T-cell (primary cell): Measurements from ENCODE around the gene SFMBT2. TPM values are rescaled to one million over a fixed set of nuclear protein-coding genes. Genes with fewer than 3 reads are reported as not detected.
"Not testable (repeated sequence)": the region's sequence is repeated elsewhere in the genome, so short reads cannot be mapped to it uniquely, and the experiment has no call there.

Experiments
- ATAC-seq, 4 experiments: fragments of 200-7000 bp in 3 of 4; fragments of 150-1000 bp in 1 of 4; cut with Tn5 transposase; replicated peaks in 1 of 4; 1 replicate in 3 of 4; 2 replicates in 1 of 4; pipeline ENCODE4 v1.10.0; 2021; ENCODE audit warnings: moderate library complexity in 3 of 4, mild to moderate bottlenecking in 2 of 4, moderate number of reproducible peaks in 1 of 4
- CTCF ChIA-PET, 2 donors: fragments of 300-600 bp; sonication (Branson Sonifier 250); formaldehyde crosslinking; loops; one replicate each; lab custom pipeline; 2022; ENCODE audit warnings: antibody characterized with exemption in 2 of 2; lab: Charles Lee
- POLR2A ChIA-PET, 2 donors: fragments of 300-600 bp; sonication (Branson Sonifier 250); formaldehyde crosslinking; loops; one replicate each; lab custom pipeline; 2022; ENCODE audit warnings: antibody characterized with exemption in 2 of 2; lab: Charles Lee
- DNase-seq, 35 experiments: peaks; one replicate each; pipeline versions ENCODE4 v3.0.0 to v3.0.0-alpha.2; 2013 to 2023
- H3K27ac ChIP-seq: one replicate; pipeline ENCODE4 v1.5.1; 2013; ENCODE audit warnings: low read length
- H3K27me3 ChIP-seq, 2 experiments: replicated peaks in 1 of 2; 1 replicate in 1 of 2; 2 replicates in 1 of 2; pipeline versions ENCODE4 v1.6.1 to v1.7.0; 2013; ENCODE audit warnings: low read length in 1 of 2, mixed read lengths in 1 of 2; ENCODE audit not compliant: control insufficient read depth in 2 of 2, insufficient read depth in 2 of 2; ENCODE audit errors: extremely low read depth in 1 of 2
- H3K36me3 ChIP-seq, 2 donors: 1 replicate in 1 of 2; 2 replicates in 1 of 2; pipeline versions ENCODE4 v1.6.1 to v1.7.0; 2013; ENCODE audit warnings: low read length in 1 of 2; ENCODE audit not compliant: control insufficient read depth in 2 of 2, insufficient read depth in 1 of 2; ENCODE audit errors: extremely low read depth in 1 of 2
- H3K4me1 ChIP-seq, 2 experiments: 1 replicate in 1 of 2; 2 replicates in 1 of 2; pipeline versions ENCODE4 v1.6.1 to v1.7.0; 2013; ENCODE audit warnings: low read length in 2 of 2, mixed read lengths in 1 of 2; ENCODE audit not compliant: insufficient read depth in 2 of 2, control insufficient read depth in 1 of 2; ENCODE audit errors: extremely low read depth in 1 of 2
- H3K4me3 ChIP-seq, 2 donors: 1 replicate in 1 of 2; 2 replicates in 1 of 2; pipeline versions ENCODE4 v1.5.1 to v1.7.0; 2013; ENCODE audit warnings: mild to moderate bottlenecking in 2 of 2, low read length in 1 of 2, moderate library complexity in 1 of 2; ENCODE audit not compliant: control insufficient read depth in 1 of 2; ENCODE audit errors: extremely low read depth in 1 of 2
- H3K9me3 ChIP-seq: 2 replicates; pipeline ENCODE4 v1.7.0; 2013
- H3K27ac Mint-ChIP-seq, 2 donors: one replicate each; pipeline ENCODE4 v1.8.0; 2020 to 2021; ENCODE audit warnings: mild to moderate bottlenecking in 2 of 2, mixed read lengths in 2 of 2
- H3K27me3 Mint-ChIP-seq, 2 donors: one replicate each; pipeline ENCODE4 v1.8.0; 2021 to 2022; ENCODE audit warnings: mixed read lengths in 2 of 2
- H3K36me3 Mint-ChIP-seq: one replicate; pipeline ENCODE4 v1.8.0; 2021; ENCODE audit warnings: mixed read lengths
- H3K4me1 Mint-ChIP-seq, 3 donors: one replicate each; pipeline ENCODE4 v1.8.0; 2020 to 2022; ENCODE audit warnings: mixed read lengths in 3 of 3, mild to moderate bottlenecking in 1 of 3
- H3K4me3 Mint-ChIP-seq, 3 donors: one replicate each; pipeline ENCODE4 v1.8.0; 2020 to 2022; ENCODE audit warnings: mild to moderate bottlenecking in 3 of 3, mixed read lengths in 3 of 3, moderate library complexity in 3 of 3
- H3K9me3 Mint-ChIP-seq, 3 donors: one replicate each; pipeline ENCODE4 v1.8.0; 2020 to 2022; ENCODE audit warnings: mixed read lengths in 3 of 3
- WGBS: methylation state at CpG from one replicate; pipeline ENCODE4 v1.1.5; 2013; ENCODE audit warnings: missing lambda C conversion rate; ENCODE audit not compliant: insufficient coverage; 5-methylcytosine and 5-hydroxymethylcytosine counted together
- total RNA-seq, 35 experiments: library from RNA in 6 of 35; stranded (reverse) in 6 of 35; fragments of 120-200 nt in 1 of 35; gene quantifications; one replicate each; pipeline versions ENCODE4 v1.2.1 to v1.2.4 and lab custom pipeline; 2013 to 2026

Gene SFMBT2
- total RNA-seq, 5 donors from 2014 or later (not counting 1 experiment from before 2014, with no cell fraction given): 32.7 to 38.3 (median 36.8) TPM

GRCh38 chr10:7218968-7219367, 191.9 kb downstream of the SFMBT2 start:
- no peak overlapping the region for H3K4me3 Mint-ChIP-seq

GRCh38 chr10:7212696-7213095, 198.1 kb downstream of the SFMBT2 start:
- DNase-seq, H3K27ac ChIP-seq, H3K27ac Mint-ChIP-seq, H3K4me1 ChIP-seq, H3K4me3 Mint-ChIP-seq, ATAC-seq, H3K4me1 Mint-ChIP-seq, H3K27me3 Mint-ChIP-seq, H3K9me3 ChIP-seq, CTCF ChIA-PET, H3K9me3 Mint-ChIP-seq, H3K4me3 ChIP-seq, H3K27me3 ChIP-seq: not testable (repeated sequence)
- 80% methylated on average over 1 of the region's 3 CpGs for WGBS
- peaks cover 22 to 44% of the 10 kb centered on the region in 2 donors for H3K36me3 ChIP-seq
- peaks cover 67% of the 10 kb centered on the region for H3K36me3 Mint-ChIP-seq
- POLR2A ChIA-PET: interaction anchor here in 1 of 2 donors (0.6 kb wide), 1 partner anchor 19 kb away, joined by 4 read pairs; no protein-coding TSS in a partner anchor

More at GRCh38 chr10:7218968-7219367, 191.9 kb downstream of the SFMBT2 start:
- peaks cover 0 to 9% (median 3%) of the 10 kb centered on the region in 3 donors for H3K9me3 Mint-ChIP-seq
- H3K4me1 ChIP-seq: no peaks in the 10 kb centered on the region
- no peak overlapping the region for H3K27ac ChIP-seq
- peaks cover 0 to 5% (median 0%) of the 10 kb centered on the region in 3 donors for H3K4me1 Mint-ChIP-seq
- ATAC-seq (no peak), DNase-seq (no peak)
- ChIA-PET POLR2A (no interaction called here), CTCF (no interaction called here)
- H3K27me3 ChIP-seq: no peaks in the 10 kb centered on the region
- peaks cover 71% of the 10 kb centered on the region for H3K36me3 Mint-ChIP-seq
- H3K27ac Mint-ChIP-seq: no peak overlapping the region
- no peaks in the 10 kb centered on the region for H3K27me3 Mint-ChIP-seq
- peaks cover 8 to 34% of the 10 kb centered on the region in 2 donors for H3K36me3 ChIP-seq
- H3K9me3 ChIP-seq: peaks cover 7% of the 10 kb centered on the region
- WGBS: 100% methylated on average over 1 of the region's 3 CpGs
- H3K4me3 ChIP-seq: no peak overlapping the region

GRCh38 chr10:7211857-7212577, 198.8 kb downstream of the SFMBT2 start:
- no peak overlapping the region for H3K4me3 ChIP-seq
- no peaks in the 10 kb centered on the region for H3K9me3 ChIP-seq
- ATAC-seq (no peak), DNase-seq (no peak)
- H3K27me3 ChIP-seq: no peaks in the 10 kb centered on the region
- Mint-ChIP-seq H3K27me3 (no peaks in the 10 kb centered on the region), H3K36me3 (peaks cover 67% of the 10 kb centered on the region), H3K4me3 (no peak overlapping the region), H3K27ac (no peak overlapping the region), H3K9me3 (no peaks in the 10 kb centered on the region), H3K4me1 (peaks cover 0 to 5% (median 2%) of the 10 kb centered on the region in 3 donors)
- no peak overlapping the region for H3K27ac ChIP-seq
- no peaks in the 10 kb centered on the region for H3K4me1 ChIP-seq
- CTCF ChIA-PET: no interaction called here
- 87% methylated on average over 7 of the region's 9 CpGs for whole genome bisulfite sequencing
- peaks cover 22 to 40% of the 10 kb centered on the region in 2 donors for H3K36me3 ChIP-seq
- POLR2A ChIA-PET: interaction anchor here in 1 of 2 donors (0.6 kb wide), 1 partner anchor 19 kb away, joined by 4 read pairs; no protein-coding TSS in a partner anchor

GRCh38 chr10:7210516-7210915, 200.3 kb downstream of the SFMBT2 start:
- WGBS: 85% methylated on average over 5 of the region's 10 CpGs
- peaks cover 0 to 2% (median 0%) of the 10 kb centered on the region in 3 donors for H3K4me1 Mint-ChIP-seq
- ChIA-PET CTCF (no interaction called here), POLR2A (no interaction called here)
- DNase-seq: no peak
- Histone ChIP-seq H3K4me1 (no peaks in the 10 kb centered on the region), H3K27me3 (no peaks in the 10 kb centered on the region), H3K4me3 (no peak overlapping the region), H3K9me3 (no peaks in the 10 kb centered on the region), H3K27ac (no peak overlapping the region), H3K36me3 (peaks cover 19 to 38% of the 10 kb centered on the region in 2 donors)
- H3K27ac Mint-ChIP-seq: peak overlapping the region in 1 of 2 donors; percentile 16
- H3K27me3 Mint-ChIP-seq: no peaks in the 10 kb centered on the region
- peaks cover 63% of the 10 kb centered on the region for H3K36me3 Mint-ChIP-seq
- H3K4me3 Mint-ChIP-seq: no peak overlapping the region
- ATAC-seq: no peak
- no peaks in the 10 kb centered on the region for H3K9me3 Mint-ChIP-seq

GRCh38 chr10:7209458-7209857, 201.4 kb downstream of the SFMBT2 start:
- POLR2A ChIA-PET: no interaction called here
- WGBS: no CpG with 5 or more reads among the region's 2 CpGs

GRCh38 chr10:7206412-7207100, 204.3 kb downstream of the SFMBT2 start:
- Mint-ChIP-seq H3K9me3 (no peaks in the 10 kb centered on the region), H3K36me3 (peaks cover 46% of the 10 kb centered on the region), H3K4me1 (peaks cover 0 to 2% (median 0%) of the 10 kb centered on the region in 3 donors), H3K27ac (no peak overlapping the region), H3K4me3 (no peak overlapping the region), H3K27me3 (no peaks in the 10 kb centered on the region)
- Histone ChIP-seq H3K27ac (no peak overlapping the region), H3K4me3 (no peak overlapping the region), H3K9me3 (no peaks in the 10 kb centered on the region), H3K27me3 (no peaks in the 10 kb centered on the region), H3K36me3 (peaks cover 10 to 35% of the 10 kb centered on the region in 2 donors), H3K4me1 (no peaks in the 10 kb centered on the region)
- no peak for ATAC-seq
- 94% methylated on average over 2 of the region's 6 CpGs for WGBS
- ChIA-PET POLR2A (no interaction called here), CTCF (no interaction called here)
- DNase-seq: no peak

More at GRCh38 chr10:7209458-7209857, 201.4 kb downstream of the SFMBT2 start:
- no peaks in the 10 kb centered on the region for H3K9me3 ChIP-seq
- Mint-ChIP-seq H3K27ac (no peak overlapping the region), H3K9me3 (no peaks in the 10 kb centered on the region), H3K27me3 (no peaks in the 10 kb centered on the region), H3K36me3 (peaks cover 56% of the 10 kb centered on the region), H3K4me3 (no peak overlapping the region), H3K4me1 (peaks cover 0 to 2% (median 0%) of the 10 kb centered on the region in 3 donors)
- DNase-seq: no peak
- no peak for ATAC-seq
- no peaks in the 10 kb centered on the region for H3K4me1 ChIP-seq
- H3K27me3 ChIP-seq: no peaks in the 10 kb centered on the region
- peaks cover 17 to 35% of the 10 kb centered on the region in 2 donors for H3K36me3 ChIP-seq
- H3K27ac ChIP-seq: no peak overlapping the region
- H3K4me3 ChIP-seq: no peak overlapping the region
- CTCF ChIA-PET: no interaction called here
